Adrenal gland (tissue), 5 donors: ENCODE measurements around the gene CDIP1.

Source experiments
- POLR2A ChIP-seq, 2 donors: fragments of 450-650 bp; IDR thresholded peaks; one replicate each; pipeline ENCODE4 v1.6.1; 2017; ENCODE audit warnings: antibody characterized with exemption in 2 of 2, mild to moderate bottlenecking in 2 of 2, moderate library complexity in 1 of 2
- TF ChIP-seq, protein P1 (sequence below), 6 experiments: fragments of 450-650 bp in 4 of 6; fragments of 200-600 bp in 2 of 6; sonication (generic) in 1 of 6; IDR thresholded peaks; 1 replicate in 5 of 6; 2 replicates in 1 of 6; pipeline versions ENCODE4 v1.5.1 to v1.8.0; 2016 to 2021; ENCODE audit warnings: antibody characterized with exemption in 6 of 6, mild to moderate bottlenecking in 2 of 6, moderate library complexity in 1 of 6
- donor health status: DM: no; HTN: no; CAD: no.

DNA sequence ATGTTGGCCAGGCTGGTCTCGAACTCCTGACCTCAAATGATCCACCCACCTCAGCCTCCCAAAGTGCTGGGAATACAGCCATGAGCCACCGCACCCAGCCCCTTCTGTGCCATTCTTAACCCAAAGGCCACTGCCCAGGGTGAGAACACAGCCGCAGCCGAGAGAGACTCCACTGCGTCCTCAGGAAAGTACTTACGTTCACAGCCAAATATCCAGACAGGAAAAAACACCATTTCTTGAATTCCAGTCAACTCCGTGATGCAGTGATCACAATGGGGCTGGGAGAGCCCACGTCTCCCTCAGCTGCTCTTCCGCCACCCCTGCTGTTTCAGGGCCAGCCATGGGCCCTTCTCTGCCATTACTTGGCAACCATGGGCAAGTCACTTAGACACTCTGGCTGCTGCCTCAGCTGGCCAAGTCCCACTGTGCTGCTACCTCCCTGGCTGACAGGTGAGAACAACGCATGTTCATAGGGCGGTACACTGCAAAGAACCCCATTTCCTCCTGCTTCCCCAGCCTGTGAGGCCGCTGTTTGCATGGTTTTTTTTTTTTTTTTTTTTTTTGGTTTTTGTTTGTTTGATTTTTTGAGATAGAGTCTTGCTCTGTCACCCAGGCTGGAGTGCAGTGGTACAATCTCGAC lies 4.3 kb downstream of the CDIP1 start:
- TF ChIP-seq, protein P1, sequence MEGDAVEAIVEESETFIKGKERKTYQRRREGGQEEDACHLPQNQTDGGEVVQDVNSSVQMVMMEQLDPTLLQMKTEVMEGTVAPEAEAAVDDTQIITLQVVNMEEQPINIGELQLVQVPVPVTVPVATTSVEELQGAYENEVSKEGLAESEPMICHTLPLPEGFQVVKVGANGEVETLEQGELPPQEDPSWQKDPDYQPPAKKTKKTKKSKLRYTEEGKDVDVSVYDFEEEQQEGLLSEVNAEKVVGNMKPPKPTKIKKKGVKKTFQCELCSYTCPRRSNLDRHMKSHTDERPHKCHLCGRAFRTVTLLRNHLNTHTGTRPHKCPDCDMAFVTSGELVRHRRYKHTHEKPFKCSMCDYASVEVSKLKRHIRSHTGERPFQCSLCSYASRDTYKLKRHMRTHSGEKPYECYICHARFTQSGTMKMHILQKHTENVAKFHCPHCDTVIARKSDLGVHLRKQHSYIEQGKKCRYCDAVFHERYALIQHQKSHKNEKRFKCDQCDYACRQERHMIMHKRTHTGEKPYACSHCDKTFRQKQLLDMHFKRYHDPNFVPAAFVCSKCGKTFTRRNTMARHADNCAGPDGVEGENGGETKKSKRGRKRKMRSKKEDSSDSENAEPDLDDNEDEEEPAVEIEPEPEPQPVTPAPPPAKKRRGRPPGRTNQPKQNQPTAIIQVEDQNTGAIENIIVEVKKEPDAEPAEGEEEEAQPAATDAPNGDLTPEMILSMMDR (IDR thresholded peaks at IDR 0.05): no peak
- no peak for TF ChIP-seq POLR2A (IDR thresholded peaks at IDR 0.05)
